IMR-90 (cell line): Measurements from ENCODE around the gene JADE2.

ENCODE experiments used
- BHLHE40 ChIP-seq: fragments of 150-350 bp; IDR thresholded peaks from 2 replicates; pipeline ENCODE4 v1.6.1; 2016; ENCODE audit warnings: mild to moderate bottlenecking, low read depth, low read length
- CTCF ChIP-seq: conservative IDR thresholded peaks from 2 replicates; pipeline ENCODE4 v1.5.1; 2012; ENCODE audit warnings: mild to moderate bottlenecking, low read depth, low read length, improper control_type of control experiment
- MXI1 ChIP-seq: IDR thresholded peaks from 2 replicates; pipeline ENCODE4 v1.6.1; 2012; ENCODE audit warnings: low read depth, mild to moderate bottlenecking, low read length, moderate library complexity, borderline replicate concordance
- POLR2A ChIP-seq: IDR thresholded peaks from 2 replicates; pipeline ENCODE4 v1.6.1; 2012; ENCODE audit warnings: mild to moderate bottlenecking, low read depth, low read length

GRCh38 chr5:134592141-134592746 lies 66.8 kb downstream of the JADE2 start:
- TF ChIP-seq BHLHE40 = no peak
- TF ChIP-seq POLR2A = no peak
- TF ChIP-seq CTCF = no peak
- TF ChIP-seq MXI1 = no peak
